HG02798 (cell line): Measurements from ENCODE around the gene RDH8.

Experiments used
- ATAC-seq: cut with Tn5 transposase; IDR thresholded peaks from one replicate; pipeline ENCODE4 v1.9.1; 2021; ENCODE audit warnings: mild to moderate bottlenecking; ENCODE audit not compliant: unreplicated experiment, poor library complexity

The RDH8 gene, protein sequence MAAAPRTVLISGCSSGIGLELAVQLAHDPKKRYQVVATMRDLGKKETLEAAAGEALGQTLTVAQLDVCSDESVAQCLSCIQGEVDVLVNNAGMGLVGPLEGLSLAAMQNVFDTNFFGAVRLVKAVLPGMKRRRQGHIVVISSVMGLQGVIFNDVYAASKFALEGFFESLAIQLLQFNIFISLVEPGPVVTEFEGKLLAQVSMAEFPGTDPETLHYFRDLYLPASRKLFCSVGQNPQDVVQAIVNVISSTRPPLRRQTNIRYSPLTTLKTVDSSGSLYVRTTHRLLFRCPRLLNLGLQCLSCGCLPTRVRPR

DNA sequence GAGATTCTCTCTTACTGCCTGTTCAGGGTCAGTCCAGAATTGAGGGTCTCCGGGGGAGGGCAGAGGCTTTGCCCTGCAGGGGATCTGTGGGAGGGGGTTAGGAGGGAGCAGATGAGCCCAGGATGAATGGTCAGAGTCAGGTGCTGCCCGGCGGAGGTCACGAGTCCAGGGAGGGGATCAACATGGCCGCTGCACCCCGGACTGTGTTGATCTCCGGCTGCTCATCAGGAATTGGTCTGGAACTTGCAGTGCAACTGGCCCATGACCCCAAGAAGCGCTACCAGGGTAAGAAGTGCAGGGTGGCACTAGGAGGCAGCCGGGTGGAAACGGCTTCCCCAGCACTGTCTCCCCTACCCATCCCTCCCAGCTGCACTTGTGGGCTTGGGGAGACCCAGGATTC is at the start of gene RDH8:
Gene RDH8, plus strand, starts transcription at position 168 of the 400 bp plus-strand sequence. Its CDS starts 15 bp downstream, at position 183.
- ATAC-seq, result no peak

DNA sequence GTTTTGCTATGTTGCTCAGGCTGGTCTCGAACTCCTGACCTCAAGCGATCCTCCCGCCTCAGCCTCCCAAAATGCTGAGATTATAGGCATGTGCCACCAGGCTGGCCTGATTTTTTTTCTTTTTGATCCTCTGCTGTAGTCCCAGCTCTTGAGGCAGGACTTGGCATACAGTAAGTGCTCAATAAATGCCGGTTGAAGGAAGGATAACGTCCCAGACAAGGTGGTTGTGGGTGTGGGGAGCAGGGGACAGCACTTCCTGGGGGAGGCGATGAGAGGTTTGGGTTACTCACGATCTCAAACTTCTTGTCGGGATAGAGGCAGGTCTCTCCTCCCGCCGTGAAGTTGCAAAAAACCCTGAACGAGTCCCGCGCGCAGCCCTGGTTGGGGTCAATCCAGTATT is 47.3 kb upstream of the RDH8 start:
- no peak for ATAC-seq

DNA sequence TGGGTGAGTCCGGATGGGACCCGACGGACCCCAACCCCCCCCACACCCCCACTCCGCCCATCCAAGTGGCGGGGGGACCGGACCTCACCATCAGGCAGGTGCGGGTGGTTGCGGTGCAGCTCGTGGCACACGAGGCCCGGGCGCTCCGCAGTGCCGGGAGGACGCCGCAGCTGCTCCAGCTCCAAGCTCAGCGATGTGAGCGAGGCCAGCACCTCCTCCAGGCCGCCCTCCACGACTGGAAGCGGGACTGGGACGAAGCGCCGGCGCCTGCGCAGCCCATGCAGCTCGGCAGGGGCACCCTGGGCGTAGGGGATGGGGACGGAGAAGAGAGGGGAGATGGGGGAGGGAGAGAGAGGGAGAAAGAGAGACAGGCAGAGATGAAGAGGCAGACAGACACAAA is 46.8 kb upstream of the RDH8 start:
- ATAC-seq, result no peak

DNA sequence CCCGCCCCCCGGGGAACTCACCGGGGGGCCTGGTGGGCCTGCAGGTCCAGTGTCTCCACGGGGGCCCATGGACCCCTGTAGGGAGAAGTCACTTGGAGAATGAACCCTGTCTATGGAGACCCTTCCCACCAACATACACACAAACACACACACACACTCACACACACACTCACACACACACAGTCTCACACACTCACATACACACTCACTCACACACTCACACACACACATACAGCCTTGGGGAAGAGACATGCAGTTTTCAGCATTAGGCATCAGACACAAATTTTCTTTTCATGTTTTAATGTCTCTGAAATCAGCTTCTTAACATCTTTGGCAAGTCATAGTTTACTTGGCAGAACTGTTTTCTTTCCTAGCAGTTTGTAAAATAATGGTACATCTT is 46.0 kb upstream of the RDH8 start:
- ATAC-seq, result no peak

DNA sequence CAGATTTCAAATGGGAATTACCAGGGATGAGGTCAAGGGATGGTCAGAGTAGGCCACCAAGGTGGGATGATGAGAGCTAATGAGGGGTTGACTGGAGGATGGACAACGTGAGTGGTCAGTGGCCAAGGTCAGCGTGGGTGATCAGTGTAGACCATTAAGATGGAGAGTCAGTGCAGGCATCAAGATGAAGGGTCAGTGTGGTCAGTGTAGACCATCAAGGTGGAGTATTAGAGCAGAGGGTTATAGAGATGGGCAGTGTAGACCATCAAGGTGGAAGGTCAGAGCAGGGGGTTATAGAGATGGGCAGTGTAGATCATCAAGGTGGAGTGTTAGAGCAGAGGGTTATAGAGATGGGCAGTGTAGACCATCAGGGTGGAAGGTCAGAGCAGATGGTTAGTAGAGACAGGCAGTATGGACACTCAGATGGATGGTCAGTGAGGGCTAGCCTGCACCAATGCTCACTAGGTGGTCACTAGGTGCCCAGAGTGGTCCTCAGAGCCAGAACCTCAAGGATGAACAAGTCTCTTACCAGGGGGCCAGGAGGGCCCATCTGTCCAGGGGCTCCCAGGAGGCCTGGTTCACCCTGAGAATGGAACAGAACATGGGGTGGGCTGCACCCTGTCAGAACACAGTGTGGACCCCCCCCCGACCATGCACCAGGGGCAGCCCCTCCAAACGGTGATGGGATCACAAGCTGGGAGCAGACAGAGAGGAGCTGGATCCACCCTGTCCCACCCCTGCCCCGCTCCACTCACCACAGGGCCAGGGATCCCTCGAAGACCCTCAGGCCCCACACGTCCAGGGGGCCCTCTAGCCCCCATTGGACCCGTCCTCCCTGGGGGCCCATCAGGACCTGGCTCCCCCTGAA is 44.2 kb upstream of the RDH8 start:
- no peak for ATAC-seq

DNA sequence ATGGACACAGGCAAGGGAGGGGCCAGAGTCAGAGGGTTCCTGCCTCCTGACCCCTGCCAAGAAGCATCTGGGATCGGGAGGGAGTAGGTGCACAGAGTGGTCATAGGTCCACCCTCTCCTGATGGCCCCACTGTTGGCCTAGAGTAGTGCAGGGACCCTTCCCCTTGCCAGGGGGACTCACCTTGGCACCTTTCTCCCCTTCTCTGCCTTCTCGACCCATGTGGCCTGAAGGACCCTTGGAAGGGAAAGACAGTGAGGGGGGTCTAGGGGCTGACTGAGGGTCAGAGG is 43.7 kb upstream of the RDH8 start:
- no peak for ATAC-seq

DNA sequence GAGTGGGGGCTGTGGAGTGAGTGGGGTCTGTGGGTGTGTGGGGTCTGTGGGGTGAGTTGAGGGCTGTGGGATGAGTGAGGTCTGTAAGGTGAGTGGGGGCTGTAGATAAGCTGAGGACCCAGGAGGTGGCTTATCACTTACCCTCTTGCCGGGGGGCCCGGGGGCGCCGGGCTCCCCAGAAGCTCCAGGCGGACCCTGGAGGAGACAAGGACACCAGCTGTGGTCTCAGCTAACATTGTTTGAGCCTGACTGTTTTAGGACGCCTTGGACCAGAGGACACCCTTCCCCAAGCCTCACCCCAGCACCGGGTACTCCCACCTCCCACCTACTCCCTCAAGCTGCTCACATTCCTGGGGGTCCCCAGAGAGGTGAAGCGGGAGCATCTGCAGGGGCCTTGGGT is 42.8 kb upstream of the RDH8 start:
- ATAC-seq, result no peak

DNA sequence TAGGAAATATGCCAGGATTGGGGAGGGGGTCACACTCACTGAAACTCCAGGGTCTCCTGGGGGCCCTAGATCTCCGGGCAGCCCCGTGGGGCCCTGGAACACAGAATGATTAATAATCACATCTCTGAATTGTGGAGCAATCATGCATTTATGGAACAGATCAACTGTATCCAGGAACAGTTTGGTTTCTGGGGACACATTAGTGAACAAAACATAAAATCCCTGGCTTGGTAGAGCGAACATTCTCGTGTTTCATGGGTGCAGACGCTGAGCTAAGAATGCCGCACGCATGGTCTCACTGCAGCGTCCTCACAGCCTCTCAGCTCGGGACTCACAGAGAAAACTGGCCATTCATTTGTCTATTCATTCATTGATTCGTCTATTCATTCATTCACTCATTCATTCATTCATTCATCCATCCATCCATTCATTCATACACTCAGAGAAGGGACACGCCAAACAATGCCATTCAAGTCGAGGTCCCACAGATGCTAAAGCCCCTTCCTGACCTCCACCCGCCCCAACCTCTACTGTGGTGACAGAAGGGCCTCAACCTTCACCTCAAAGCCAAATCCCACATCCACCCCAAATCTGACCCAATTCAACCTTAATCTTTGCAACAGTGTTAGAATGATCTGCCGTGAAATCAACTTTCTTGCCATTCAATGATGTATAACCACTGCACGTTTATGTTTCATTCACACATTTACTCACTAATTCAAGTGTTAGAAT is 42.0 kb upstream of the RDH8 start:
- no peak for ATAC-seq

DNA sequence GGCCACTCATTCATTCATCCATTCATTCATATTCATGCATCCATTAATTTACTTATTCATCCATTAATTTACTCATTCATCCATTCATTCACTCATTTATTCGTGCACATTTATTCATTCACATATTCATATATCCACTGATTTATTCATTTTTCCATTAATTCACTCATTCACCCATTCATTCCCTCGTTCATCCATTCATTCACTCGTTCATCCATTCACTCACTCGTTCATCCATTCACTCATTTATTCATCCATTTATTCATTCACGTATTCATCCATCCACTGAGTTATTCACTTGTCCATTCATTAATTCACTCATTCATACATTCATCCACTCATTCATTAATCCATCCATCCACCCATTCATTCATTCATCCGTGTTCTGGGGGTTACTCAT is 41.2 kb upstream of the RDH8 start:
- ATAC-seq, result no peak

DNA sequence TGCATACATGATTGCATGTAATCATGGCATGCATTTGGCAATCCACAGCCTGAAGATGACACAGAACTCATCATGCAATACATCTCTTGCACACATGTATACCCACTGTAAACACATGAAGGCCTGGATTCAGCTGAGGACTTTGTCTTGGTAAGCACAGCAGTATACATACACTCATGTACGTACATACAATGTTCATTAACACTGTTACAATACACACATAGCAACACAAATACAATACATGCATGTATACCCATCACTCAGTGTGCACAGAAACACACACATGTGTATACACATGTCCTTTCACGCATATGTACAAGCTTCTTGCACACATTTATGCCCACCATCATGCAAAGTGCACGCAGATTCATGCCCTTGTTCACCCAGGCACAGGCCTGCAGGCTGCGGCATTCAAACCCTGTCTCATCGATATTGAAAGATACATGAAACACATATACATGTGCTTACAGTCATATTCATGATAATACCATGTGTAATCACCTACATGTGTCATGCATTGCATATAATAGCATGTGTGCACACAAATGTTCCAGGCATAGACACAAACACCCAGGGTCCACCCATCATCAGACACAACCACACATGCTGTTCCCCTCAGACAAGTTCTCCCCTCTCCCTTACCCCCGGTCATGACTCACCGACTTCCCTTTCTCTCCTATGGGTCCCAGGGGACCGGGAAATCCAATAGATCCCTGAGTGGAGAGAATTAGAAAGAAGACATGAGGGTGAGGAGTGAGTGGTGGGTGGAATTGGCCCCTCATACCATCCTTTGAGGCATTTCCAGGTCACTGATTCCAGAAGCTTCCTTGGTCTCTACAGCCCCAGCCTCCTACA is 31.6 kb upstream of the RDH8 start:
- ATAC-seq, result no peak

DNA sequence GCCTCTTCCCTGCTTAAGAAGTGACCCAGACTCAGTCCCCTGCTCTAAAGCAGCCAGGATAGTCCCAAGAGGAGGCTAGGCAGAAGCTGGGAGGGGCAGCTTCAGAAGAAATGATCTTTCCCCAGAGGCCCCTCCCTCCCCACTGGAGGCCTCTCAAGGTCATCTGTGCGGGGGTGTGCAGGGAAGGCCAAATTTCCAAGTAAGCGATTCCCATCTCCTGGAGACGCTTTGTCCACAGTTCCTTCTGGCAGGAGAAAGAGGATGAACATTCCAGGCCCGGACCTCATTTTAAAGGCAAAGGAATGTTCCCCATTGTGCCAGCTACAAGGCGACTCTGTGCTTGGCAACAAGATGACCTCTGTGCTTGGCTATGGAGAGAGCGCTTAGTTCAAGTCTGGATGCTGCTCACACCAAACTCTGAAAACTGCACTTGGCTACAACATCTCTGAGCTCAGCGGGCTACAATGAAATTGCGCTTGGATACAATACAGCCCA is 26.4 kb upstream of the RDH8 start:
- ATAC-seq, result no peak

DNA sequence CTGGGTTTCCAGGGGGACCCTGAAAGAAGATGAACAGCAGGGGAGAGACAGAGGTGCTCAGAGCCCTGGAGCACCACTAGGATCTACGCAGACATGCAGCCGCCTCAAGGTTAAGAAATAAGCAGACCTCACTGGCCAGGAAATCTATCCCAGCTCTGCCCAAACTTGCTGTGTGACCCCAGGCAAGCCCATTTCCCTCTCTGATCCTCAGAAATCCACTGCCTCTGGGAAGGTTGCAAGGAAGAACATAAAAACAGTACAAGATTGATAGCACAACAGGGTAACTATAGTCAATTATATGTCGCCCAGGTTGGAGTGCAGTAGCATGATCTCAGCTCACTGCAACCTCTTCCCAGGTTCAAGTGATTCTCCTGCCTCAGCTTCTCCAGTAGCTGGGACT is 23.8 kb upstream of the RDH8 start:
- no peak for ATAC-seq

DNA sequence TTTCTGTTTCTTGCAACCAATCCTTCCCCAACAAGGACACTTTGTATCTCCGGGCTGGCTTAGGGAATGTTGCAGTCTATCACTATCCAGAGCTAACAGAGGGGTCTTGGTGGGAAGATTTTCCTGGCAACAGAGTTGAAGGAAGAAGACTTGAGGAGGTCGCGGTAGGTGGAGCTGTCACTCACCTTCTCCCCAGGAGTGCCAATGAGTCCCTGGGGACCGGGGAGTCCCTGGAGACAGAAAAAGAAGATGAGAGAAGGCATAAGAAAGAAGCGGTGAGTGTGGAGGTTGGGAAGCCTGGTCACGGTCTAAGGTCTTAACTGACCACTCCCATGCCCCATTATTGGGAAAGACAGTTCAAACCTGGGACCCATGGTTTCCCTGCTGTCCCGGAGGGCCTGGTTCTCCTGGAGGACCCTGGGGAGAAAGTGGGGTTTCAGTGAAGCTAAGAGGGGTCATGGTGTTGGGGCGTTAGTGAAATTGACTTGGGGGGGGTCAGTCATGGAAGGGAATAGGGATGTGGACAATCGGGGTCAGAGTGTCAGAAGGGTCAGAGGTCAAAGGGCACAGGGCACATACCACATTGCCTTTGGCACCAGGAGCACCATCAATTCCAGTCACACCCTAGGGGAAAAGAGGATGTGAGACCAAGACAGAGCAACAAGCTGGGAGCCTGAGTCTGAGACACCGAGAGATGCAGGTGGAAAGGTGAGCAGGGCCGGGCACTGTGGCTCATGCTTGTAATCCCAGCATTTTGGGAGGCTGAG is 21.7 kb upstream of the RDH8 start:
- no peak for ATAC-seq

DNA sequence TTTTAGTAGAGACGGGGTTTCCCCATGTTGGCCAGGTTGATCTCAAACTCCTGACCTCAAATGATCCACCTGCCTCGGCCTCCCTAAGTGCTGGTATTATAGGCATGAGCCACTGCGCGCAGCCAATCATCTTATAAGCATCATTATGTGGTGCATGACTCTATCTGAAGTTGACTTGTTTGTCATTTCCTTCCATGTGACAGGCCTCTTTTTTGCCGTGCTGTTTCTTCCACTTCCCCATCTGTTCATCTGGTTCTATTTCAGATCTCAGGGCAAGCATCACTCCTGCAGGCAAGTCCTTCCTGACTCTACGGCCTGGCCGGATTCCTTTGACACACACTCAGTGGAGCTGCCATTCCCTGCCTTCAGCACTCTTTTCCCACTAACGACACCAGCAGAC is 18.2 kb upstream of the RDH8 start:
- no peak for ATAC-seq

DNA sequence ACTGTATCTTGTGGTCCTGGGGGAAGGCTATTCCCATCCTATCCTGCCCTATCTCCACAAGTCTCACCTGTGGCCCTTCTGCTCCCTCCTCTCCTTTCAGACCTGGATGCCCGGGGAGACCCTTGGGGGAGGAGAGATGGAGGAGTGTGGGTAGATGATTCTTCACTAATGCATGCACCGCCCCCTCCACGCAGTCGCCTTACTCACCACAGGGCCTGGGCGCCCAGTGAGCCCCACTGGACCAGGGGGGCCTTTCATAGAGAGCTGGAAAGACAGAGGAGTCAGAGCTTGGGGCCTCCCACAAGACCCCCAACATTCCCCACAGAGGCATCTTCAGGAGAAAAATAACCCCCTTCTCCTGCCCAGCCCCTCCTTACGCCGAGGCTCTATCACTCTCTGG is 17.3 kb upstream of the RDH8 start:
- ATAC-seq, result no peak

DNA sequence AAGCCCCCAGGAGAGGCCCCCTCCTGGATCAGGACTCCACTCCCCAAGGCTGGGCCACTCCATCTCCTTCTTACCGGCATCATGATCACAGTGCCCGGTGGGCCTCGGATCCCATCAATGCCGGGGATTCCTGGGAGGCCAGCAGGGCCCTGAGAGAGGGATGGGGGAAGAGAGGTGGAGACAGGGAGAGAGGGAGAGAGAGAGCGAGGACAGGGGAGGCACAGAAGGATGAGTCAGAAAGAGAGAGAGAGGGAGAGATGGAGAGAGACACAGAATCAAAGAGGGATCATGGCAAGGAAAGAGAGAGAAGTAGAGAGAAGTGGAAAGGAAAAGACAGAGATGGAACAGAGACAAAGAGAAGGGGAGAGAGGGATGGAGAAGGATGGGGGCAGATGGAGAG is 16.7 kb upstream of the RDH8 start:
- ATAC-seq, result no peak

DNA sequence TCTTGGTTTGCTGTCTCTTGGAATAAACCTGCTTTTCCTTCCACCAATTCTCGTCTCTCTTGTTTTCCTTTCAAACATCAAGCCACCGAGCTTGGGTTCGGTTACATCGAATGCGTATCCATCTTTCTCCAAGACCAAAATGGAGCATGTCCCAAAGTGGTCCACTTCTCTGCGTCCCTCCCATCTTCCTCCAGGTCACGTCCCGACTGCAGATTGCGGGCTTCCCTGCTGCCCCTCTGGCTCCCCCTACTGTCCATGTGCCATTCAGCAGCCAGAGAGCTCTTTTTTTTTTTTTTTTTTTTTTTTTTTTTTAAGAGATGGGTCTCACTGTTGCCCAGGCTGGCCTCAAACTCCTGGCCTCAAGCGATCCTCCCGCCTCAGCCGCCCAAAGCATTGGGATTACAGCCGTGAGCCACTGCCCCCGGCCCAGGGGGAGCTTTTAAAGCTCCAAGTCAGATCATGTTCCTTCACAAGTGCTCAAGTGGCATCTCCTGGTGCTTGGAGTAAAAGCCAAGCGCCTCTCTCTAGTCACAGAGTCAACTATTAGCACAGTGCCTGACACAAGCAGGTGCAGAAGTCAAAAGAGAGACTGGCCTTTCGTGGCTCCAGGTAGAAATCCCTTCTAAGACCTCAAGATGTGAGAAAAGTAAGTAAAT is 13.0 kb upstream of the RDH8 start:
- no peak for ATAC-seq

DNA sequence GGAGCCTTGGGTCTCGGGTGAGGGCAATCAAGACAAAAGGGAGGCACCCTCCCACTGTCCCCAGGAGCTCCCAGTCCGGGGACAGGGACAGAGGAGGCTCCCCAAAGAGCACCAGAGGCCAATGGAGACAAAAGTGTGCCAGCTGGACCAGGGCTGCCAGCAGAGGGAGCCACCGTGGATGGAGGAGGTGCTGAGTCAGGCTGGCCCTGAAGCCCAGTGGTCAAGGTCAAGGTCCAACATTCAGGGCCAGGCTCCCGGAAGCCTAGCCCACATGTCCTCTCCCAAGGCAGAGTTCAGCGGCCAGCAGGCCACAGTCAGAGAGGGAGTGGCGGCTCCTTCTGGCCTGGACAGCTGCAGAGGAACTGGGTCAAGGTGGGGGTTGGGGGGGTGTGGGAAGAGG is 11.4 kb upstream of the RDH8 start:
- no peak for ATAC-seq

DNA sequence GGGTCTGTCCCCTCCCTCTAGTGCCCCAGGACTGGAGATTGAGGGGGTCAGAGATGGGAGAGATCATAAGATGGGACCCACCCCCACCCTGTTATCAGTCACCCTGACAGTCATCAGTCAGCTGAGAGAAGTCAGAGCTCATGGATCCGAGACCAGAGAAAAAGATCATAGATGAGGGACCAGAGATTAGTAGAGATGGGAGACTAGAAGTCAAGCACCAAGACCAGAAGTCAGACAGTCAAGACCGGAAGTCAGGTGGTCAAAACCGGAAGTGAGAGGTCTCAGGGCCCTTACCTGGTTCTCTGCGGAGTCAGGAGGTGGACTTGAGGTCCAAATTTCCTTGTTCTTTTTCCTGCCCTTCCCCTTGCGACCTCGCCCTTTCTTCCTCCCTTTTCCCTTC is 10.0 kb upstream of the RDH8 start:
- ATAC-seq, result no peak
